Tibial nerve (tissue), 4 donors: Measurements from ENCODE around the gene TRIM40. TPM values are rescaled to one million over a fixed set of nuclear protein-coding genes. Genes with fewer than 3 reads are reported as not detected.

ENCODE experiments used
- DNase-seq, 2 donors: peaks; one replicate each; pipeline ENCODE4 v3.0.0-alpha.2; 2019; ENCODE audit warnings: low spot score in 2 of 2
- H3K27ac ChIP-seq, 4 donors: fragments of 200-600 bp; sonication (generic) in 3 of 4; one replicate each; pipeline ENCODE4 v1.5.1; 2017 to 2019; ENCODE audit warnings: mild to moderate bottlenecking in 1 of 4
- H3K27me3 ChIP-seq, 2 donors: fragments of 200-600 bp; sonication (generic) in 1 of 2; one replicate each; pipeline versions ENCODE4 v1.5.1 to v1.6.0; 2017 to 2019
- H3K36me3 ChIP-seq, 3 donors: fragments of 200-600 bp; sonication (generic); one replicate each; pipeline ENCODE4 v1.5.1; 2018 to 2019
- H3K4me1 ChIP-seq, 4 donors: fragments of 200-600 bp; sonication (generic) in 3 of 4; one replicate each; pipeline ENCODE4 v1.5.1; 2017 to 2019
- H3K4me3 ChIP-seq, 4 donors: fragments of 200-600 bp; sonication (generic) in 3 of 4; one replicate each; pipeline ENCODE4 v1.5.1; 2017 to 2019; ENCODE audit warnings: mild to moderate bottlenecking in 1 of 4, moderate library complexity in 1 of 4
- H3K9me3 ChIP-seq, 4 donors: fragments of 200-600 bp; sonication (generic) in 3 of 4; one replicate each; pipeline ENCODE4 v1.5.1; 2017 to 2019
- EP300 ChIP-seq, 2 donors: sonication (generic); formaldehyde crosslinking; IDR thresholded peaks; one replicate each; pipeline ENCODE4 v1.6.1; 2017; ENCODE audit warnings: antibody characterized with exemption in 2 of 2, mild to moderate bottlenecking in 1 of 2
- POLR2A ChIP-seq, 2 donors: fragments of 450-650 bp; IDR thresholded peaks; one replicate each; pipeline ENCODE4 v1.6.1; 2017; ENCODE audit warnings: antibody characterized with exemption in 2 of 2, mild to moderate bottlenecking in 2 of 2, moderate library complexity in 2 of 2
- WGBS, 2 donors: methylation state at CpG; one replicate each; pipeline ENCODE4 v1.1.5; 2018; 5-methylcytosine and 5-hydroxymethylcytosine counted together
- total RNA-seq, 4 donors: library from RNA; depleted of rRNA; stranded (reverse); fragments of >200 nt; gene quantifications; one replicate each; pipeline ENCODE4 v1.1.0, GENCODE V29; 2016
- TF ChIP-seq, protein P1 (sequence below), 5 experiments: fragments of 200-600 bp in 3 of 5; fragments of 450-650 bp in 2 of 5; sonication (generic) in 3 of 5; IDR thresholded peaks; one replicate each; pipeline ENCODE4 v1.5.1; 2016 to 2019; ENCODE audit warnings: antibody characterized with exemption in 5 of 5, mild to moderate bottlenecking in 3 of 5, moderate library complexity in 2 of 5

Gene TRIM40
- total RNA-seq, 4 donors from 2014 or later, result not detected

DNA sequence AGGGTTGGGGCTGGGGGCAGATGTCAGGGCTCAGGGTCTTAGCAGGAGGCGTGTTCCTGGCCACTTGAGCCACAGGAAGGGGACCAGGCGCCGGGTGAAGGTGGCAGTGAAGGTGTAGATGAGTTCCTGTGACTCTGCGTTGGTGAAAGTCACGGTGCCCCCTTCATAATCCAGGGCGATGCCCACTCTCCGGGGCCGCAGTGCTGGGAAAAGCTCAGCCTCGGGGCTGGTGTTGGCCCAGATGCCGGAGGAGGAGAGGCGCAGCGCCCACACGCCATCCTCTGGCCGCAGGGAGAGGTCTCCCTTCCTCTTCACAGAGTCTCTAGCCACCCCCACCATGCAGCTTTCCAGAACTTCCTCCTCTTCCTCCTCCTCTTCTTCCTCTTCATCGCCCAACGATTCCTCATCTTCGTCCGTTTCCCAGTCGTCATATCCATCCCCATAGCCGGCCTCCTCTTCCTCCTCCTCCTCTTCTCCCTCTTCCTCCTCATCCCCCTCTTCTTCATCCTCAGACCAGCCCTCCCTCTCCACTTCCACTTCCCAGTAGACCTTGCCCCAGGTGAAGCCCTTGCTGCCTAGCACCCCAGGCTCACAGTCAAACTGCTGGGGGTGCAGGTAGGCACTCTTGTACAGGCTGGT is 50.0 kb downstream of the TRIM40 start:
- Histone ChIP-seq H3K4me3 (no peak overlapping the region), H3K4me1 (no peaks in the 10 kb centered on the region), H3K27me3 (no peaks in the 10 kb centered on the region), H3K36me3 (peaks cover 0 to 64% (median 23%) of the 10 kb centered on the region in 3 donors), H3K27ac (no peak overlapping the region), H3K9me3 (no peaks in the 10 kb centered on the region)
- DNase-seq, result no peak
- no peak for TF ChIP-seq POLR2A (IDR thresholded peaks at IDR 0.05)
- TF ChIP-seq, protein P1, sequence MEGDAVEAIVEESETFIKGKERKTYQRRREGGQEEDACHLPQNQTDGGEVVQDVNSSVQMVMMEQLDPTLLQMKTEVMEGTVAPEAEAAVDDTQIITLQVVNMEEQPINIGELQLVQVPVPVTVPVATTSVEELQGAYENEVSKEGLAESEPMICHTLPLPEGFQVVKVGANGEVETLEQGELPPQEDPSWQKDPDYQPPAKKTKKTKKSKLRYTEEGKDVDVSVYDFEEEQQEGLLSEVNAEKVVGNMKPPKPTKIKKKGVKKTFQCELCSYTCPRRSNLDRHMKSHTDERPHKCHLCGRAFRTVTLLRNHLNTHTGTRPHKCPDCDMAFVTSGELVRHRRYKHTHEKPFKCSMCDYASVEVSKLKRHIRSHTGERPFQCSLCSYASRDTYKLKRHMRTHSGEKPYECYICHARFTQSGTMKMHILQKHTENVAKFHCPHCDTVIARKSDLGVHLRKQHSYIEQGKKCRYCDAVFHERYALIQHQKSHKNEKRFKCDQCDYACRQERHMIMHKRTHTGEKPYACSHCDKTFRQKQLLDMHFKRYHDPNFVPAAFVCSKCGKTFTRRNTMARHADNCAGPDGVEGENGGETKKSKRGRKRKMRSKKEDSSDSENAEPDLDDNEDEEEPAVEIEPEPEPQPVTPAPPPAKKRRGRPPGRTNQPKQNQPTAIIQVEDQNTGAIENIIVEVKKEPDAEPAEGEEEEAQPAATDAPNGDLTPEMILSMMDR (IDR thresholded peaks at IDR 0.05), result no peak
- WGBS, 2 donors, result 89 to 92% methylated on average over 20 of the region's 20 CpGs

DNA sequence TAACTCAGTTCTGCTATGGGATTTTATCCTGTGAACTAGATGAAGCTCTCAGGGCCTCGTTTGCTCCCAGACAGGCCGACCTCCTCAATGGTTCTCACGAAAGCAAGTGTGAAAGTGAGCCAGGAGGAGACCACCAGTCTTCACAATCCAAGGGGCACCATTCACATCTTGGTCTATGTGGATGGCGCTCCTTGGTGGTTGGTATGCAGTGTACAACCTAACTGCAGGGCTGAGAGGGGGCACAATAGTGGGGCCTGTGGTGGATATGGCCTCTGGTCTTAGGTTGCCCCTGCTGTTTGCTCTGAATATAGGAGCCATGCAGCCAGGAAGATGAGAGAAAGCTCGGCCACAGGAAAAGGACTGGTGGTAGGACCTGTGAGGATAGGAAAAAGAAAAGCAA is 52.6 kb downstream of the TRIM40 start:
- Histone ChIP-seq H3K4me1 (no peaks in the 10 kb centered on the region), H3K27ac (no peak overlapping the region), H3K4me3 (no peak overlapping the region), H3K9me3 (no peaks in the 10 kb centered on the region), H3K36me3 (peaks cover 0 to 85% (median 23%) of the 10 kb centered on the region in 3 donors), H3K27me3 (no peaks in the 10 kb centered on the region)
- TF ChIP-seq EP300 (IDR thresholded peaks at IDR 0.05), result no peak
- TF ChIP-seq, protein P1 (IDR thresholded peaks at IDR 0.05), result no peak
- TF ChIP-seq POLR2A (IDR thresholded peaks at IDR 0.05), result no peak
- WGBS, 2 donors, result 96 to 100% methylated on average over 5 of the region's 5 CpGs
- no peak for DNase-seq

DNA sequence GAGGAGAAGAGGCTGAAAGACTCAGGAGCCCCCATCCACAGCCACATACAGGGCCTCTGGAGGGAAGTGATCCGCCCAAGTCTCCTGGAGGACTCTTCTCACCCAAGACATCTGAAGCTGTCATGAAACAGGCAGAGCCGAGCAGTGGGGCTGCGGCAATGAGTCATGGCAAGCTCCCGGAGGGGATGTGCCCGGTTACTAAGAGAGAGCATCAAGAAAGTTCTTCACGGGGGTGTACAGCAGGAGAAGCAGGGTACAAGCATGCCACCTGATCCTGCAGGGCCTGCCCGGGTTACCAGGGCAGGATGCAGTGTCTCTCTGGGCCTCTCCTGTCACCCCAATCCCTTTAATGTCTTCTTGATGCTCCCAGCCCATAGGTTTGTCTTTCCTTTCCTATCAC is 56.1 kb downstream of the TRIM40 start:
- Histone ChIP-seq H3K27ac (no peak overlapping the region), H3K36me3 (peaks cover 0 to 92% (median 45%) of the 10 kb centered on the region in 3 donors), H3K4me3 (no peak overlapping the region), H3K27me3 (no peaks in the 10 kb centered on the region), H3K4me1 (no peaks in the 10 kb centered on the region), H3K9me3 (no peaks in the 10 kb centered on the region)
- WGBS, 2 donors, result 92% methylated on average over 7 of the region's 7 CpGs
- TF ChIP-seq EP300 (IDR thresholded peaks at IDR 0.05) (no peak), POLR2A (IDR thresholded peaks at IDR 0.05) (no peak)
- TF ChIP-seq, protein P1 (IDR thresholded peaks at IDR 0.05), result no peak
- DNase-seq, result no peak

DNA sequence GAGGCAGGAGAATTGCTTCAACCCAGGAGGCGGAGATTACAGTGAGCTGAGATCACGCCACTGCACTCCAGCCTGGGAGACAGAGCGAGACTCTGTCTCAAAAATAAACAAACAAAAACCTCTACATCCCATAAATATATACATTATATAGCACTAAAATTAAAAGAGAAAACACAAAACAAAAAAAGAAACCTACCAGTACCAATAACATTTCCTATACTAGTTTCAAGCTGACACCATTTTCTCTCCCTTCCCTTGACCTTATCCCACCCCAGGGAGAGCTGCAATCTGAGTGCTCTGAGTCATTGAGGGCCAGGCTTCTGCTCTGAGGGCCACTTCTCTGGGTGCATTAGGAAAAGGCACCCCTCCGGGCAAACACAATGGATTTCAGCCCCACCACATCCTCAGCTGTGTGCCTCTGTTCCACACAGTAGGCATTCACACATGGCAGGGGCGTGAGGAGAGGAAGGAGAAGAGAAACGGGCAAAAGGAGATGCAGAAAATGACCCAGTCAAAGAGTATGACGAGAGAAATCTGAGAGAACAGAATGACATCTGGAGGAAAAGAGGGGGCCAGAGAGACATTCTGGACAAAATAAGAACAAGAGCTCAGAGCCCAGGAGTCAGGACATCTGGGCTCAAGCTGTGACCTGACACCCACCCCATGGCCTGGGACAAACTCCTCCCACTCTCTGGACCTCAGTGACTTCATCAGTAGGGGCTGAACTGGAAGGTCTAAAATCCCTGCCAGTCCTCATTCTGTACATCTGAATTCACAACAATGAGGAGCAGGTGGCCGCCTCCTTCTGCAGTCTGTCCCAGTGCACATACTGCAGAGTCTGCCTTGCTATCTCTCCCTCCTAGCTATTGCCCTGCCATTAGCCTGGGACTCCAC is 59.1 kb downstream of the TRIM40 start:
- H3K9me3 ChIP-seq, result no peaks in the 10 kb centered on the region
- no peak for DNase-seq
- H3K27ac ChIP-seq, result no peak overlapping the region
- peaks cover 0 to 91% (median 41%) of the 10 kb centered on the region in 3 donors for H3K36me3 ChIP-seq
- peaks cover 0 to under 1% (median 0%) of the 10 kb centered on the region in 4 donors for H3K4me1 ChIP-seq
- H3K4me3 ChIP-seq, result no peak overlapping the region
- TF ChIP-seq, protein P1 (IDR thresholded peaks at IDR 0.05), result no peak
- TF ChIP-seq EP300 (IDR thresholded peaks at IDR 0.05) (no peak), POLR2A (IDR thresholded peaks at IDR 0.05) (no peak)
- WGBS, 2 donors, result 78 to 83% methylated on average over 8 of the region's 8 CpGs
- H3K27me3 ChIP-seq, result no peaks in the 10 kb centered on the region

DNA sequence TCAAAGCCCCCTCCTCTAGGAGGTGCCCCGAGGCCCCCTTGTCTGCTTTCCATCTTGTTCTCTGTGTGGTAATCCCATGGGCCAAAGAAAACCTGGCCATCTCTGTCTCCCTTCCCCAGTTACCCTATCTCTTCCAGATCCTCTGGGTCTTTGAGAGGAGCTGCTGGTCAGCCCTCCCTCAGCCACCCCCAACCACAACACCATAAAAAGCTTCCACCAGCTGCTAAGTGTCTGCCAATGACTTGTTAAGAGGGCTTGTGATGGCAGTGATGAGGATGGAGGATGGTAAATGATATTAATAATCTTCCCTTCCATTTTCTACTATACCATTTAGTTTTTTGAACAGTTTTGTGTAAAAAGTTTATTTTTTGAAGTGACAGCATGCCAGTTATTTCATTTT is 60.0 kb downstream of the TRIM40 start:
- Histone ChIP-seq H3K36me3 (peaks cover 0 to 90% (median 33%) of the 10 kb centered on the region in 3 donors), H3K27ac (no peak overlapping the region), H3K9me3 (no peaks in the 10 kb centered on the region), H3K4me1 (peaks cover 0 to 7% (median 2%) of the 10 kb centered on the region in 4 donors), H3K27me3 (no peaks in the 10 kb centered on the region), H3K4me3 (no peak overlapping the region)
- no peak for DNase-seq
- TF ChIP-seq EP300 (IDR thresholded peaks at IDR 0.05) (no peak), POLR2A (IDR thresholded peaks at IDR 0.05) (no peak)
- TF ChIP-seq, protein P1 (IDR thresholded peaks at IDR 0.05), result no peak
- WGBS, 2 donors, result 87 to 100% methylated on average over 1 of the region's 1 CpG
